Mesothelial cell of epicardium (in vitro differentiated cells): ENCODE results near the gene TMEM39B. TPM values are rescaled to one million over a fixed set of nuclear protein-coding genes. Genes with fewer than 3 reads are reported as not detected.

Source experiments
- DNase-seq, 2 experiments: peaks; one replicate each; pipeline ENCODE4 v3.0.0; 2021; ENCODE audit warnings: low spot score in 2 of 2; ENCODE audit not compliant: unreplicated experiment in 2 of 2
- H3K27ac Mint-ChIP-seq: 2 replicates; pipeline ENCODE4 v1.8.0; 2021; ENCODE audit warnings: mixed read lengths
- H3K27me3 Mint-ChIP-seq: 2 replicates; pipeline ENCODE4 v1.8.0; 2021; ENCODE audit warnings: low read depth, mixed read lengths
- H3K36me3 Mint-ChIP-seq: 2 replicates; pipeline ENCODE4 v1.8.0; 2021; ENCODE audit warnings: mixed read lengths
- H3K4me1 Mint-ChIP-seq: 2 replicates; pipeline ENCODE4 v1.8.0; 2021; ENCODE audit warnings: mixed read lengths
- H3K4me3 Mint-ChIP-seq: 2 replicates; pipeline ENCODE4 v1.8.0; 2021; ENCODE audit warnings: mild to moderate bottlenecking, moderate library complexity, mixed read lengths
- H3K9me3 Mint-ChIP-seq: 2 replicates; pipeline ENCODE4 v1.8.0; 2021; ENCODE audit warnings: mixed read lengths
- CTCF ChIP-seq: fragments of 200-600 bp; sonication (generic); IDR thresholded peaks from one replicate; pipeline ENCODE4 v1.5.0; 2021; ENCODE audit warnings: antibody characterized with exemption; ENCODE audit not compliant: unreplicated experiment
- total RNA-seq: library from RNA; stranded (reverse); gene quantifications from 3 replicates; pipeline ENCODE4 v1.2.1, GENCODE V29; 2021

TMEM39B gene
- total RNA-seq, 1 donor from 2014 or later: 23.5 TPM

- Mint-ChIP-seq H3K4me3 (no peak overlapping the region), H3K9me3 (no peaks in the 10 kb centered on the region), H3K36me3 (peaks cover 40% of the 10 kb centered on the region), H3K4me1 (peaks cover 26% of the 10 kb centered on the region), H3K27me3 (no peaks in the 10 kb centered on the region), H3K27ac (peak overlapping the region; percentile 57)
- TF ChIP-seq CTCF: no peak
- DNase-seq: no peak
These were observed 40.5 kb upstream of the TMEM39B start for GRCh38 chr1:32032275-32032615.

GRCh38 chr1:32035119-32035518, 37.6 kb upstream of the TMEM39B start:
- no peaks in the 10 kb centered on the region for H3K27me3 Mint-ChIP-seq
- no peaks in the 10 kb centered on the region for H3K9me3 Mint-ChIP-seq
- TF ChIP-seq CTCF: no peak
- DNase-seq: no peak
- no peak overlapping the region for H3K4me3 Mint-ChIP-seq
- peaks cover 53% of the 10 kb centered on the region for H3K36me3 Mint-ChIP-seq
- peak overlapping the region; percentile 72 for H3K27ac Mint-ChIP-seq
- peaks cover 23% of the 10 kb centered on the region for H3K4me1 Mint-ChIP-seq

- H3K4me1 Mint-ChIP-seq: no peaks in the 10 kb centered on the region
These were observed 32.0 kb upstream of the TMEM39B start for GRCh38 chr1:32040711-32041110.

GRCh38 chr1:32042330-32042729, 30.4 kb upstream of the TMEM39B start:
- Mint-ChIP-seq H3K4me3 (no peak overlapping the region), H3K9me3 (no peaks in the 10 kb centered on the region), H3K4me1 (no peaks in the 10 kb centered on the region), H3K36me3 (peaks cover 50% of the 10 kb centered on the region), H3K27me3 (no peaks in the 10 kb centered on the region), H3K27ac (peak overlapping the region; percentile 21)
- no peak for TF ChIP-seq CTCF
- no peak for DNase-seq

More at GRCh38 chr1:32040711-32041110, 32.0 kb upstream of the TMEM39B start:
- DNase-seq: no peak
- Mint-ChIP-seq H3K36me3 (peaks cover 50% of the 10 kb centered on the region), H3K9me3 (no peaks in the 10 kb centered on the region), H3K27ac (no peak overlapping the region), H3K4me3 (no peak overlapping the region), H3K27me3 (no peaks in the 10 kb centered on the region)
- no peak for TF ChIP-seq CTCF

GRCh38 chr1:32044234-32044633, 28.5 kb upstream of the TMEM39B start:
- Mint-ChIP-seq H3K4me3 (no peak overlapping the region), H3K27me3 (no peaks in the 10 kb centered on the region), H3K9me3 (no peaks in the 10 kb centered on the region), H3K4me1 (no peaks in the 10 kb centered on the region), H3K27ac (no peak overlapping the region), H3K36me3 (peaks cover 54% of the 10 kb centered on the region)
- no peak for TF ChIP-seq CTCF
- no peak for DNase-seq

- TF ChIP-seq CTCF: no peak
- Mint-ChIP-seq H3K4me3 (no peak overlapping the region), H3K27me3 (no peaks in the 10 kb centered on the region), H3K4me1 (no peaks in the 10 kb centered on the region), H3K36me3 (peaks cover 53% of the 10 kb centered on the region), H3K27ac (peak overlapping the region; percentile 47), H3K9me3 (no peaks in the 10 kb centered on the region)
- DNase-seq: no peak
These were observed 27.0 kb upstream of the TMEM39B start for GRCh38 chr1:32045772-32046171.
